ENCODE data around the gene DCTD.

- no peak for TF ChIP-seq CTCF (IDR thresholded peaks at IDR 0.05)
- no peak for TF ChIP-seq POLR2A (IDR thresholded peaks at IDR 0.05)
- TF ChIP-seq POLR2AphosphoS5 (IDR thresholded peaks at IDR 0.05), result no peak
These were observed 32.0 kb downstream of the DCTD start for GRCh38 chr4:182885022-182885737.

Data from stomach (tissue), 4 donors.